COLO668 (cell line): ENCODE data around the gene USP40.

Experiments used
- DNase-seq: peaks from one replicate; lab custom pipeline; 2025; ENCODE audit not compliant: unreplicated experiment; lab: John Stamatoyannopoulos, UW

Gene USP40

DNA sequence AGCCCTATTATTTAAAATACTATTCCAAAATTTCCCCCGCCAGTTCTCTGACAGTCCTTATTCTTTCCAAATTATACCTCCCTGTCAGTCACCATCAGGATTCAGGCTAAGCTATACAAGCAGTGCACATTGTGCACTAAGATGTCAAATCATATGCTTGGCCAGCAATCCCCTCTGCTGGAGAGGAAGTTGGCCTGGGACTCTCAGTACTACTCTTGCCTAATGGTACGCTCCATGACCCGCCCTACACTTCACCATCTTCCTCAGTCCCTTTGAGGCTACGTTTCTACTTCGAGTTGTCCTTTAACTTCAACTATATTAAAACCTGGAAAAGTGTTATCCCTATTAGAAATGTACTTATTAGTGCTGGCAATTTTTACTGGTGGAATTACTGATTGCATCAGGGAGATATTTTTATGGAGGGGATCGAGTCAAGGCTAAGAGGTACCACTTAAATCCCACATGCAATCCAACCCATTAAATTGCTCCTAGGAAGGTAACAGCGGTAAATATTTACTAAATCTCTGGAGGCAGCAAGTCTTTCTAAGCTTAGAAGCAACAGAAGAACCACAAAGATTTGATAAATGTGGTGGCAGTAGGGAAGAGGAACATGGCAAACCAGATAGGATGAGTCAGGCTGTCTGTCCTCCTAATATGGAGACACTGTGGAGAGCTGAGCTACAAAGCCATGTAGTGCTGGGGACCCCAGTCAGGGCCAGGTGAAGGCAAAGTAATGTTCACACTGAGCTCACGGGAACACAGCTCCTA lies 2.7 kb downstream of the USP40 start:
- DNase-seq, result no peak

DNA sequence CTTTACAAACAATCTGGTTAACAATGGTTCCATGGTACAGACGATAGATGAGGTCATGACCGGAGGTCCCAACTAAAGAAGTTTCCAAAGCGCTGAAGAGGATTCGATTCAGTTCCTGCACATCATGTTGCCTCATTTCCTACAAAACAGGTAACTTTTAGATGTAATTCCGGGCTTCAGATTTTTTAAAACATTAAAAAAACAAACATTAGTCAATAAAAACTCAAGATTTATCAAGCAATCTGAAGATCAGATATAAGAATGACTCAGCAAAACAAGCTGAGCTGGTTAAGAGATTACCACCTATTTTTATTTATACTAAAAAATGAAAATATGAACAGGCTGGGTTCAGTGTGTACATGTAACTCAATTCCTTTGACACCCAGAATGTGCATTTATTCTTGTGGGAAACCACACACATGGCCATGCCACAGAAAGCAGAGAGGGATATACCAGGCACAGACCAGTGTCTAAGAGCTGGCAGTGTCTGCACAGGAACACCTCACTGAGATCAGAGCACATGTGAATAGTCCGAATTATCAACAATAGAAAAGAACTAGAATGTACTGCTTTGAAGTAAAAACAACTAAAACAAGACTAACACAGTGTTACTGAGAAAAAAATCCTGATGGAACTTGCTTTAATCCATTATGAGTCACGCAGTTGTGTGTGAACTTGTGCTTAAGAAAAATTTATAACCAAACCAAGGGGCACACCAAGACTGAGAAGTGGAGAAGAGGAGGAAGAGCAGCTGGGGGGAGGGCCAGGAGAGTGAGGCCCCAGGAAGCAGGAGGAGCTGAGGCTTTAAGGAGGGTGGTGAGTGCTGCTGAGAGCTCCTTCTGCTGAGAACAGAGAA lies 9.5 kb downstream of the USP40 start:
- no peak for DNase-seq

DNA sequence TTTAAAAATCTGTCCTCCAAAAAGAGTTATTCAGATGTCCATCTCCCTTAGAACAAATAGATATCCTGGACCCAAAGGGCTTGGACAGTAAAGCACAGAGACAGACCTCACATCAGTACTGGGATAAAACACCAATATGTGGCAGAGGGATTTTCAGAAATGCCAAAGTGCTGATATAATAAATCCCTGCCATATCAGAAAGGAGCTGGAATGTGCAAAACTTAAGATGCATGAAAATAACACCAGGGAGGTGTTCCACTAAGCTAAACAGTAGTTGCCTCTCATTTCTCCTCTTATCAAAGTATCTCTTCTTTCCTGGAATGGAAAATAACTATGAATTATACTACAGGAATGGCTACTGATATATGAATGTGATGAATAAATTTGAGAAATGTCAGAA lies 13.2 kb downstream of the USP40 start:
- no peak for DNase-seq

DNA sequence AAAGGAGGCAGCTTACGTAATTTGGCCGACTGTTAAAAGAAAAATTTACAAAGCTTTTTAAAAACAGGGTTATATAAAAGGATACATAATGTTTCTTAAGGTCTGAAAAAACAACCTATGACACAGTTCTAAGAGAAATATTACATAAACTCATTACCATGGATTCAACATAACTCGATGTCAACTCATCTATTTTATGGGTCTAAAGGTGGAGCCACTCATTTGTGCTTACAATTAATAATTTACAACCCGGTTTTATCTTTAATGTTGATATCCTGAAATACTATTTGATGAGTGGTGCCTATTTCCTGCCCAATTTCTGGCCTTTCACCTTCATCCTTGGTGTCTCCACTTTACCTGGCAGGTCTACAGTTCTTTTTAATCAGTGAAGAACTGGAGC lies 15.1 kb downstream of the USP40 start:
- no peak for DNase-seq

DNA sequence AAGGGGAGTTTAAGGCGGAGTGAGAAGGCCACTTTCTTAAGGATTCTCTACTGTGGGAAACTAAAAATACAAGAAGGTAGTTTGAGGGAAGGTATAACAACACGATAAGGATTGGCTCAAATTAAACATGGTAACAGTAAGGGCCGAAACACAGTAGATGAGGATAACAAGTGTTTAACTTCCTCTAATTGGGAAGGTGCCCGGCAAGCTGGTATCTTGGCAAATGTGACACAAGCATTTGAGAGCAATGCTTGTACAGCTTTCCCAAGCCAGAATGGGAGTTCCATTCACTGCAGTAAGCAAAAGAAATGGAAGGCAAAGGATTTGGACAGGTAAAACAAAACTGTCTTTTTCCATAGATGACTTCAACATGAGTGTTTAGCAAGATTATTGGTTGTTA lies 19.8 kb downstream of the USP40 start:
- no peak for DNase-seq

DNA sequence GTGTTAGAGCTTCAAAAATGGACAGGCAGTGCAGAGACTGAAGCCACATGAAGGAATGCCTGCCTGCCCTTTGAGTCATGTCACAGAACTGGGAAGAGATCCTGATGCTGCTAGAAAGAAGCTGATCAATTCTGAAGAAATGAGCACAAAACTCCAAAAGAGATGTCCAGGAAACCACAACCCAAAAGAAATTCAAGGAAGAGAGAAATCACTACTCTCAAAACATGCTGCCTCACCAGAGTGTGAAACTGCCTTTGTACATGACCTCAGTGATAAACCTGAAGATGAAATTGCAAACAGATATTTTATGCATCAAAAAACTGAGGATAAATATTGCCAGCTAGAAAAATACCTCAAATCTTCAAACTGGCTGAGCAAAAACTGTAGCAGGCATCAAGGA lies 20.5 kb downstream of the USP40 start:
- no peak for DNase-seq

DNA sequence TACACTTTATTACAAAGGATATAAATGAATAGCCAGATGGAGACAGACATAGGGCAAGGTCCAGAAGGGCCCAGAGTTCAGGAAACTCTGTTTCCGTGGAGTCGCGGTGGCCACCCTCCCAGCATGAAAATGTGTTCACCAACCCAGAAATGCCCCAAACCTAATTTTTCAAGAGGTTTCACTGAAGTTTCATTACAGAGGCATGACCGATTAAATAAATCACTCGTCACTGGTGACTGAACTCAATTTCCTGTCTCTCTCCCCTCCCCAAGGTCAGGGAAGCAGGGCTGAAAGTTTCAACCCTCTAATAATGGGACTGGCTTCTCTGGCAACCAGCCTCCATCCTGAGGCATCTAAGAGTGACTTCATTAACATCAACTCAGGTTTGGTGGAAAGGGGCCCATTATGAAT lies 22.4 kb downstream of the USP40 start:
- no peak for DNase-seq

DNA sequence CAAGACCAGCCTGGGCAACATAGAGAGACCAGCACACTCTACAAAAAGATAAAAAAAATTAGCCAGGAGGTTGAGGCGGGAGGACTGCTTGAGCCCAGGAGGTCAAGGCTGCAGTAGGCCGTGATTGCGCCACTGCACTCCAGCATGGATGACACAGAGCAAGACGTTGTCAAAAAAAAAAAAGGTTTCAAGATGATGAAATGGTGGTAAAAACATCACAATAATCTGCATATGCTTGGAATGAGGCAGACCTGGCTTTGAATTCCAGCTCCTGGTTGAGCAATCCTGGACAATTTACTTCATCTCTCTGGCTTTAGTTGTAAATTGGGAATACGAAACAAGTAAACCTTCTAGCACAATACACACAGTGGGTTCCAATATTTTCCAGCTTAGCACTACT lies 24.1 kb downstream of the USP40 start:
- no peak for DNase-seq

DNA sequence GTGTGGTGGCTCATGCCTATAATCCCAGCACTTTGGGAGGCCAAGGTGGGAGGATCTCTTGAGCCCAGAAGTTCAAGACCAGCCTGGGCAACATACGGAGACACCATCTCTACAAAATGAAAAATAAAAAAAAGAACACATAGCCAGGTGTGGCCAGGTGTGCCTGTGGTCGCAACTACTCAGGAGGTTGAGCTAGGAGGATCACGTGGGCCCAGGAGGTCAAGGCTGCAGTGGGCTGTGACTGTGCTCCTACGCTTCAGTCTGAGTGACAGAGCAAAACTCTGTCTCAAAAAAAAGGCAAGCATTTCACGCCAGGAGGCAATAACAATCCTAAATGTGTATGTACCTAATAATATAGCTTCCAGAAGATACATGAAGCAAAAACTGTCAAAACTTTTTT lies 27.8 kb downstream of the USP40 start:
- DNase-seq, result no peak

DNA sequence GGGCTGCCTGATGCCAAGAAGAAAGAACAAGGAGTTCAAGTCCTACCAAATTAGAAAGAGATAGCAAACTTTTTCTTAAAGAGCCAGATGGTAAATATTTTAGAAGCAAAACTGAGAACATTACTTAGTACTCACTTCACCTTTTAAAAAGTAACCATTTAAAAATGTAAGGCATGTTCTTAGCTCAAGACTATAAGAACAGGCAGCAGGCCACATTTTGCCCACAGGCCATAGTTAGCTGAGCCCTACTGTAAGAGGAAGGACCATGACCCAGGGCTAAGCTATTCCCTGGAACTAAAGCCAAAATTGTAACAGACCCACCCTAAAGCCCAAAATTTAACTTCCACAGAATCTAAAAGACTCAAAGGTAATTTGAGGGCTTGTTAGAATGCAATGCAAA lies 31.3 kb downstream of the USP40 start:
- DNase-seq, result no peak

DNA sequence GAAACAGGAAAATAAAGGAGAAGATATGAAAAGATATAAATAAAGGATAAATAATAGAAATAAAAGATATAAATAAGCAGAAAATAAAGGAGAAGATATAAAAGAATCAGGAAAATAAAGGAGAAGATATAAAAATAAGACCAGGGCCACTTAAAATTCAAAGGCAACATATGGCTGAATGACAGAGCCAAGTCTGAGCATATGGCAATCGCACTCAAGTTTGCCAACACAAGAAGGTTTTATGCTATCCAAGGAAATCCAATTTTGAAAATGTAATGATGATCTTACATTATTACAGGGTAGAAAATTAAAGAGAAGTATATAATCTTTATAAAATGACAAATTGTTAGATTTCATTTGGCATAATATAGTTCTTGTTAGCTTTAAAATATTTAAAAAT lies 33.6 kb downstream of the USP40 start:
- DNase-seq, result no peak

DNA sequence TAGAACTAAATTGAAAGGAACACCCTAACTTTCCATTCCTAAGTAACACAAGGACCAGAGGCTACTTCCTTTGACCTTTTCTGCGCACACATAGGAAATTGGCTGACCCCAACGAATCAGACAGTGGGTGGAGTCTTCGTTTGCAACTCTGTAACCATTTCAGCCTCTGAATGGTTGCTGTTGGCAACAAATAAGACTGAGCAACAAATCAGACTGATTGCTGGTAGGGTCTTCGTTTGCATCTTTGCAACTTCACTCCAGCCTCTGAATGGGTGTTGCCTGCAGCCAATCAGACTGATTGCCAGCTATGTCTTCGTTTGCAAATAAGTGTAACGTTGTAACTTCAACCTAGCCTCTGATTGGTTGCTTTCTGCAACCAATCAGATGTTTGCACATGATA lies 34.6 kb downstream of the USP40 start:
- DNase-seq, result no peak

DNA sequence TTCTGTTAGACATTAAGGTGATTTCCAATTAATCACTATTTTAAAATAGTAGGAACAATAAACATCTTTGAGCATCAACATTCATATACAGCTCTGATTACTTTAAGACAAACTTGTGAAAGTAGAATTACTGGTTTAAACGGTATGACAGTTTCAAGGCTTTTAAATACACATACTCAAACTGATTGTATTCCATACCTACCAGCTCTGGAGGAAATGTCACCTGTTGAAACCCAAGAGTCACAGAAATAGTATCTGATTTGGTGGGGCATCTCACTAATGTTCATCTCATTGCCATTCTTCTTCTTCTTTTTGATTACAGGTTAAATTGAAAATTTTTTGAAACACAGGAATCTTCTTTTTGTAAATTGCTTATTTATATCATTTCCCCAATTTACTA lies 36.2 kb downstream of the USP40 start:
- DNase-seq, result no peak

DNA sequence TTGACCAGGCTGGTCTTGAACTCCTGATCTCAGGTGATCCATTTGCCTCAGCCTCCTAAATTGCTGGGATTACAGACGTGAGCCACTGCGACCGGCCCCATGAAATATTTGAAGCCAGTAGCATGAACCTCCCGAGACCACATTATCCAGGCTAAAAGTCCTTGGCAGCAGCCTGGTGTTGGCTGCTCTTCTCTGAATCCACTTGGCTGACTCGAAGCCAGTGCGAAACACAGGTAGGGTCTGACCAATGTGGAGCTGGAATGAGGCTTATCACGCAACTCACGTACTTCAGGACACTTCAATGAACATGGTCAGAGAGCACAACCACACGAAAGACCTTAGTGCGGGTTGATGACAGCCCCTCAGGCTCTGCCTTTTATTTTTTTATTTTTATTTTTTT lies 38.4 kb downstream of the USP40 start:
- no peak for DNase-seq

DNA sequence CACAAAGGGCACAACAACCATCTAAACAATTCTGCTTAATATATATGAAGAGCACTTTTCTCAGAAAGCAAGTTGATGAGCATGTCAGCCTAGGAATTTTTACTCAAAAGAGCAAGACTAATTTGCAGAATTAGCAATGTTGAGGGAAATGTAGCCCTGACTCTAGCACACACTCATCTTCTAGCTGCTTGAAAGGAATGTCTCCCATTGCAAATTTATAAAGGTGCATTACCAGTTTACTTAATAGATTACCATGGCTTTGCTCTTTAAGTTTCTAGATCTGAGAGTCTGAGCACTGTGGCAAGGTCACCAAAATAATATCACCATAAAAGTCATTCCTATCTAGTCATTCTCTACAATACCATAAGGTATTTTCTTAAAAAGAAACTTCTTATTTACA lies 40.8 kb downstream of the USP40 start:
- no peak for DNase-seq

DNA sequence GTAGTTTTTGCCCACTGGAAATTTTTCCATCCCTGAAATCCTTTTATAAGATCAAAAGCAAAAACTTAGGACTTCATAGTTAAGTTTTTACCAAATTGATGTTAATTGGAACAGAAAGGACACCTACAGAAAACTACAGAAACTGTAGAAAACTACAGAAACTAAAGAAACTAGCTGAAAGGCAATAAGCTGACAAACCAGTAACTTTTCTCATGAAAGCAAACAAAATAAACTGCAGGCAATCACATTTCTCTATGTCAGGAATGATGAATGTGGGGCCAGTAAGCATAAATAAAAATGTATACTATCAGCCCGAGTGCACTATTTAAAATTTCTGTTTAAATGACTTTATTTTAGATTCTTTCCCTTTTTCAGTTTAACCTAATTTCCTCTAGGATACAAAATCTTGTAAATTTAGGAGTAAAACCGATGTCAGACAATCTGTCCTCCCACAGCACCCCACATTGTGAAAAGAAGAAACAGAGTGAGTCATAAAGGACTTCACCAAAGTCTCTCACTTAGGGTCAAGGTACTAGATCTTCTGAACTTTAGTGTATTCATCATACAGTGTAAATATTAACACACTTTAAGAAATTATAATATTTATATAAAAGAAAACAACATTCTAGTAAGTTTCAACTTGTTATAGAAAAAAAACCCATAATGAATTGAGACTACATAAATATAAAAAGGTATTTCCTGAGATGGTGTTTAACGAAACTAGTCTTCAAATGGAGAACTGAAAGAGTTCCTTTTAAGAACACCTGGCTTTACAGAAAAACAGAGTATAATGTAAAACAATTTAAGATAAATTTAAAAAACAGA lies 46.6 kb downstream of the USP40 start:
- DNase-seq, result no peak

DNA sequence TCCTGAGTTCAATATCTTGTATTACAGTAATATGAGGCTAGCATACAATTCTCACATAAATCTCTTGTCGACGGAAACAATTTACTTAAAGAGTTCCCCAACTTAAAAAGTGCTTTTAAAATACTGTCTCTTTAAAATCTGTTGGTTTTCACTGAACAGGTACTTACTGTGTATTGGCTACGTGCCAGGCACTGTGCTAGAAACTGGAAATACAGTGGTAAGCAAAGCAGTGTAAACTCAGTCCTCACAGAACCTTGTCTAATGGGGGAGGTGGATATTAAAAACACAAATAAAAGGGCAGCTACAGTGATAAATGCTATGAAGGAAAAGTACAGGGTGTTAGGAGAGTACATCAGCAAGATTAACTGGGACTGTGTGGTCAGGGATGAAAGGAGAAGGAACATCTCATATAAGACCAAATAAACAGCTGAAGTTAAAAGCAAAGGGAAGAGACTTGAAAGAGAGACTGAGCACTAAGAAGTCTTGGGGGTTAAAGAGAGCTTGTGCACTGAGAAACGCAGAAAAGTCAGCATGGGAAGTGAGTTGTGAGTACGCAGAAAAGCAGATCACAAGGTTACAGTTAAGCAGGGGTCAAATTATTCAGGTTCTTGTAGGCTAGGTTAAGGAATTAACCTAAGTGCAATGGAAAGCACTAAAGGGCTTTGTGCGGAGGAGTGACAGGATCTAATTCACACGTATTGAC lies 52.5 kb downstream of the USP40 start:
- no peak for DNase-seq

DNA sequence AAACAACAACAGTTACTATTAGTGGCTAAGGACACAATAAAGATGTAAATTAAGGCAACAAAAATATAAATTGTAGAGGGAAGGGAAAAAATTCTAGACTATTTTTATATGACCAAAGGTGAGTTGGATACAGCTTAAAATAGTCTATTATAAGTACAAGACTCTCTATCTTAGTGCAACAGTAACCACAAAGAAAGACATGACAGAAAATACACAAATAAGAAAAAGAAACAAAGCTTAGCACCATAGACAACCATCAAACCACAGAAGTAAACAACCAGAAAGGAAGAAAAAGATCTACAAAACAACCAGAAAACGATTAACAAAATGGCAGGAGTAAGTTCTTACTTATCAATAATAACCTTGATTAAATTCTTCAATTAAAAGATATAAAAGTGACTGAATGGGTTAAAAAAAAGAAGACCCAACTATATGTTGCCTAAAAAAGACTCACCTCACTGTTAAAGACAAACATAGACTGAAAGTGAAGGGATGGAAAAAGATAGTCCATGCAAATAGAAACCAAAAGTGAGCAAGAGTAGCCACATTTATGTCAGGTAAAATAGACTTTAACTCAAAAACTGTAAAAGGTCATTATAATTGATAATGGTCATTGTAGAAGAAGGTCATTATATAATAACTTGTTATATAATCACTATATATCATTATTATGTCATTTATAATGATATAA lies 62.5 kb downstream of the USP40 start:
- no peak for DNase-seq

DNA sequence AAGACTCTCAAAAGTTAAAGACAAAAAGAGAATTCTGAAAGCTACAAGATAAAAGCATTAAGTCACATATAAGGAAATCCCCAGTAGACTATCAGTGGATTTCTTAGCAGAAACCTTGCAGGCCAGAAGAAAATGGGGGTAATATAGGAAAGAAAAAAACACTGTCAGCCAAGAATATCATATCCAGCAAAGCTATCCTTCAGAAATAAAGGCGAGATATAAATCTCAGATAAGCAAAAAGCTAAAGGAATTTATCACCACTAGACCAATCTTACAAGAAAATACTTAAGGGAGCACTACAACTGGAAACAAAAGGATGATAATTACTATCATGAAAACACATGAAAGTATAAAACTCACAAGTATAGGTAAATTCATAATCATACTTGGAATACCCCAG lies 63.1 kb downstream of the USP40 start:
- DNase-seq, result no peak
